Measurements from ENCODE around the gene PHACTR3.

The PHACTR3 gene

GRCh38 chr20:59784365-59784764 lies 180.0 kb downstream of the PHACTR3 start:
- no peak for DNase-seq

- no peak for DNase-seq
These were observed 180.7 kb downstream of the PHACTR3 start for GRCh38 chr20:59784791-59785668.

- no peak for DNase-seq
These were observed 181.3 kb downstream of the PHACTR3 start for GRCh38 chr20:59785669-59785959.

- DNase-seq: no peak
These were observed 181.9 kb downstream of the PHACTR3 start for GRCh38 chr20:59785986-59786795.

GRCh38 chr20:59786801-59787537 lies 182.6 kb downstream of the PHACTR3 start:
- DNase-seq: no peak

GRCh38 chr20:59787538-59787890 lies 183.2 kb downstream of the PHACTR3 start:
- DNase-seq: no peak

- no peak for DNase-seq
These were observed 183.9 kb downstream of the PHACTR3 start for GRCh38 chr20:59788196-59788735.

- no peak for DNase-seq
These were observed 184.6 kb downstream of the PHACTR3 start for GRCh38 chr20:59788811-59789397.

- no peak for DNase-seq
These were observed 185.3 kb downstream of the PHACTR3 start for GRCh38 chr20:59789686-59790085.

GRCh38 chr20:59790346-59790745 lies 186.0 kb downstream of the PHACTR3 start:
- no peak for DNase-seq

- no peak for DNase-seq
These were observed 188.0 kb downstream of the PHACTR3 start for GRCh38 chr20:59792300-59792699.

- DNase-seq: no peak
These were observed 190.2 kb downstream of the PHACTR3 start for GRCh38 chr20:59794555-59794954.

GRCh38 chr20:59800309-59800708 lies 196.0 kb downstream of the PHACTR3 start:
- DNase-seq: no peak

- no peak for DNase-seq
These were observed 197.7 kb downstream of the PHACTR3 start for GRCh38 chr20:59802018-59802417.

GRCh38 chr20:59802471-59803221 lies 198.3 kb downstream of the PHACTR3 start:
- no peak for DNase-seq

GRCh38 chr20:59804347-59804746 lies 200.0 kb downstream of the PHACTR3 start:
- DNase-seq: no peak

- no peak for DNase-seq
These were observed 200.7 kb downstream of the PHACTR3 start for GRCh38 chr20:59804871-59805665.

- DNase-seq: no peak
These were observed 201.6 kb downstream of the PHACTR3 start for GRCh38 chr20:59805786-59806577.

GRCh38 chr20:59806578-59806975 lies 202.2 kb downstream of the PHACTR3 start:
- no peak for DNase-seq
